IMR-90 (cell line): ENCODE results near the gene GOLT1A. TPM values are rescaled to one million over a fixed set of nuclear protein-coding genes. Genes with fewer than 3 reads are reported as not detected.

Experiments used
- ATAC-seq: fragments of 200-7000 bp; cut with Tn5 transposase; 2 replicates; pipeline ENCODE4 v1.9.1; 2020; ENCODE audit warnings: low read depth, mild to moderate bottlenecking, moderate library complexity
- BruUV-seq: library from RNA; stranded (reverse); fragments of 400-500 nt; replicated peaks from 2 replicates; lab custom pipeline; 2021; lab: Mats Ljungman, UMichigan
- CTCF ChIA-PET: fragments of 300-600 bp; formaldehyde crosslinking; extraction: SDS; loops from one replicate; lab custom pipeline; 2021; ENCODE audit warnings: antibody characterized with exemption; lab: Yijun Ruan, JAX
- POLR2A ChIA-PET: fragments of 300-600 bp; sonication (Branson Sonifier 250); formaldehyde crosslinking; loops from one replicate; lab custom pipeline; 2022; ENCODE audit warnings: antibody characterized with exemption; ENCODE audit not compliant: unreplicated experiment; lab: Charles Lee
- DNase-seq: peaks from one replicate; pipeline ENCODE4 v3.0.0; 2013
- H2AFZ ChIP-seq: replicated peaks from 2 replicates; pipeline ENCODE3; 2013; ENCODE audit warnings: low read length, mild to moderate bottlenecking; ENCODE audit not compliant: poor library complexity
- H2AK5ac ChIP-seq: 2 replicates; pipeline ENCODE4 v1.6.1; 2013; ENCODE audit warnings: low read depth, low read length, inconsistent platforms
- H2AK9ac ChIP-seq: replicated peaks from 2 replicates; pipeline ENCODE3; 2013; ENCODE audit warnings: mild to moderate bottlenecking, low read depth, low read length, moderate library complexity; ENCODE audit not compliant: poor library complexity
- H2BK120ac ChIP-seq: 2 replicates; pipeline ENCODE4 v1.6.1; 2013; ENCODE audit warnings: low read depth, low read length, inconsistent platforms
- H2BK15ac ChIP-seq: 3 replicates; pipeline ENCODE4 v1.6.1; 2013; ENCODE audit warnings: low read depth, low read length, inconsistent platforms
- H2BK20ac ChIP-seq: 2 replicates; pipeline ENCODE4 v1.6.1; 2013; ENCODE audit warnings: low read depth, mild to moderate bottlenecking, inconsistent platforms, low read length, moderate library complexity
- H2BK5ac ChIP-seq: 2 replicates; pipeline ENCODE4 v1.6.1; 2013; ENCODE audit warnings: mild to moderate bottlenecking, low read depth, low read length, inconsistent platforms; ENCODE audit not compliant: poor library complexity, severe bottlenecking
- H3K14ac ChIP-seq: replicated peaks from 2 replicates; pipeline ENCODE4 v1.6.1; 2013; ENCODE audit warnings: low read depth, low read length, inconsistent platforms
- H3K18ac ChIP-seq: 2 replicates; pipeline ENCODE4 v1.6.1; 2013; ENCODE audit warnings: low read depth, low read length, control low read depth
- H3K23ac ChIP-seq: 2 replicates; pipeline ENCODE4 v1.6.1; 2013; ENCODE audit warnings: low read depth, low read length, inconsistent platforms
- H3K27ac ChIP-seq: 2 replicates; pipeline ENCODE4 v1.5.1; 2013; ENCODE audit warnings: mild to moderate bottlenecking, control low read depth, low read length; ENCODE audit not compliant: insufficient read depth
- H3K27me3 ChIP-seq: 2 replicates; pipeline ENCODE4 v1.6.1; 2013; ENCODE audit warnings: low read length; ENCODE audit not compliant: control insufficient read depth, insufficient read depth
- H3K36me3 ChIP-seq: 2 replicates; pipeline ENCODE4 v1.6.1; 2013; ENCODE audit warnings: low read length, mixed read lengths; ENCODE audit not compliant: control insufficient read depth, insufficient read depth
- H3K4ac ChIP-seq: 2 replicates; pipeline ENCODE4 v1.6.1; 2013; ENCODE audit warnings: low read depth, low read length, inconsistent platforms
- H3K4me1 ChIP-seq: 2 replicates; pipeline ENCODE4 v1.6.1; 2013; ENCODE audit warnings: low read length, mixed read lengths; ENCODE audit not compliant: control insufficient read depth, insufficient read depth
- H3K4me2 ChIP-seq: 2 replicates; pipeline ENCODE4 v1.6.1; 2013; ENCODE audit warnings: low read depth, mild to moderate bottlenecking, control low read depth, low read length, moderate library complexity
- H3K4me3 ChIP-seq: 2 replicates; pipeline ENCODE4 v1.5.1; 2013; ENCODE audit warnings: low read depth, mild to moderate bottlenecking, control low read depth, low read length, moderate library complexity; ENCODE audit not compliant: insufficient read depth
- H3K56ac ChIP-seq: 2 replicates; pipeline ENCODE4 v1.6.1; 2013; ENCODE audit warnings: low read length, inconsistent platforms; ENCODE audit not compliant: insufficient read depth; ENCODE audit errors: extremely low read depth
- H3K79me1 ChIP-seq, 2 experiments: 2 replicates each; pipeline ENCODE4 v1.6.1; 2013; ENCODE audit warnings: low read length in 2 of 2, inconsistent platforms in 1 of 2, low read depth in 1 of 2
- H3K9ac ChIP-seq: 2 replicates; pipeline ENCODE4 v1.6.1; 2013; ENCODE audit warnings: low read depth, low read length, control low read depth
- H3K9me1 ChIP-seq: 2 replicates; pipeline ENCODE4 v1.6.1; 2013; ENCODE audit warnings: low read length, inconsistent platforms; ENCODE audit not compliant: insufficient read depth
- H3K9me3 ChIP-seq: 2 replicates; pipeline ENCODE4 v1.6.1; 2013; ENCODE audit warnings: low read length; ENCODE audit not compliant: control insufficient read depth, insufficient read depth
- H4K20me1 ChIP-seq: 2 replicates; pipeline ENCODE4 v1.6.1; 2013; ENCODE audit warnings: low read length, inconsistent platforms; ENCODE audit not compliant: insufficient read depth
- H4K5ac ChIP-seq: 2 replicates; pipeline ENCODE4 v1.6.1; 2013; ENCODE audit warnings: mild to moderate bottlenecking, low read depth, low read length, control low read depth
- H4K8ac ChIP-seq, 2 experiments: 2 replicates each; pipeline ENCODE4 v1.6.1; 2013; ENCODE audit warnings: low read depth in 2 of 2, low read length in 2 of 2, control low read depth in 1 of 2, inconsistent platforms in 1 of 2
- H4K91ac ChIP-seq: 2 replicates; pipeline ENCODE4 v1.6.1; 2013; ENCODE audit warnings: low read depth, low read length, inconsistent platforms; ENCODE audit not compliant: insufficient read depth
- RAD21 ChIP-seq: IDR thresholded peaks from 2 replicates; pipeline ENCODE4 v1.6.1; 2012; ENCODE audit warnings: low read length, improper control_type of control experiment
- WGBS, 2 experiments: methylation state at CpG; one replicate each; pipeline versions ENCODE4 v1.1.5 to v1.1.7; 2013; ENCODE audit warnings: missing lambda C conversion rate in 2 of 2; ENCODE audit not compliant: insufficient read length in 1 of 2; ENCODE audit errors: extremely low coverage in 2 of 2; 5-methylcytosine and 5-hydroxymethylcytosine counted together
- dilution Hi-C: fragments of 300-500 bp; cut with HindIII; formaldehyde crosslinking; loops from one replicate; pipeline ENCODE4 v1.14.3; 2018; ENCODE audit warnings: low sequenced_read_pairs; ENCODE audit not compliant: unreplicated experiment
- in situ Hi-C: fragments of 300-500 bp; cut with MboI; formaldehyde crosslinking; loops from 3 replicates; pipeline ENCODE4 v1.14.3; 2019; ENCODE audit warnings: low sequenced_read_pairs, inconsistent platforms, mixed read lengths
- intact Hi-C: fragments of 100-400 bp; cut with micrococcal nuclease; formaldehyde crosslinking; loops from 2 replicates; pipeline ENCODE4 v1.10.0; 2022
- polyA plus RNA-seq, 3 experiments: library from polyadenylated mRNA; depleted of rRNA; stranded (reverse); fragments of >200 nt; gene quantifications; 2 replicates each; pipeline ENCODE4 v1.2.3, GENCODE V29; 2012; ENCODE audit warnings: low replicate concordance in 1 of 3
- total RNA-seq: library from RNA; depleted of rRNA; stranded (reverse); fragments of >200 nt; gene quantifications from 2 replicates; pipeline ENCODE4 v1.2.3, GENCODE V29; 2012
- TF ChIP-seq, protein P1 (sequence below): conservative IDR thresholded peaks from 2 replicates; pipeline ENCODE4 v1.5.1; 2012; ENCODE audit warnings: mild to moderate bottlenecking, low read depth, low read length, improper control_type of control experiment

Gene GOLT1A
- total and polyA plus RNA-seq, 2 of the 4 experiments (the other 2 are of a cell fraction) = 0.32 TPM; not detected in 1

DNA sequence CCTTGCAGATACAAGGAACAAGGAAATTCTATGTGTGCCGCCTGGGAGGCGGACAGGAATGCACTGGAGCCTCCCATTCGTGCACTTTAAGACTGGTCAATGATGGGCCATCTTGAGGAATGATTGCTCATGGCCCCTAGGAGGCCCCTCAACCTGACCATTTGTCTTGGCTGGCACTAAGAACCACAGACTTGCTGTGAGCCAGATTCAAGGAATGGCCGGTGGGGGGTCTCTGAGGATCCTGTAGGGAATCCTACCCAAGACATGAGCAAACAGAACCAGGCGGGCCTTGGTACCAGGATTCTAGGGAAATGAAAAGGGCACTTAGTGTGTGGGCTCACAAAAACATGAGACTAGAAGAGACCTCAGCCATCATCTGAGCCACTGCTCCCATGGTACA lies 28.1 kb upstream of the GOLT1A start:
- Histone ChIP-seq H3K4ac (no peak overlapping the region), H3K18ac (no peak overlapping the region), H4K5ac (no peak overlapping the region), H2AK5ac (no peak overlapping the region), H4K8ac (no peak overlapping the region), H3K79me1 (no peaks in the 10 kb centered on the region), H3K56ac (no peak overlapping the region), H2AK9ac (no peak overlapping the region), H3K27me3 (no peaks in the 10 kb centered on the region), H2BK120ac (no peak overlapping the region), H2AFZ (no peak overlapping the region), H3K23ac (no peak overlapping the region), H2BK20ac (no peak overlapping the region), H2BK15ac (no peak overlapping the region), H3K4me1 (no peaks in the 10 kb centered on the region), H3K14ac (no peak overlapping the region), H3K9ac (no peak overlapping the region), H3K9me3 (no peaks in the 10 kb centered on the region), H2BK5ac (no peak overlapping the region), H3K36me3 (peaks cover 11% of the 10 kb centered on the region), H4K20me1 (no peaks in the 10 kb centered on the region), H3K4me3 (no peak overlapping the region), H3K9me1 (no peaks in the 10 kb centered on the region), H4K91ac (no peak overlapping the region), H3K4me2 (no peak overlapping the region), H3K27ac (no peak overlapping the region)
- TF ChIP-seq, protein P1, sequence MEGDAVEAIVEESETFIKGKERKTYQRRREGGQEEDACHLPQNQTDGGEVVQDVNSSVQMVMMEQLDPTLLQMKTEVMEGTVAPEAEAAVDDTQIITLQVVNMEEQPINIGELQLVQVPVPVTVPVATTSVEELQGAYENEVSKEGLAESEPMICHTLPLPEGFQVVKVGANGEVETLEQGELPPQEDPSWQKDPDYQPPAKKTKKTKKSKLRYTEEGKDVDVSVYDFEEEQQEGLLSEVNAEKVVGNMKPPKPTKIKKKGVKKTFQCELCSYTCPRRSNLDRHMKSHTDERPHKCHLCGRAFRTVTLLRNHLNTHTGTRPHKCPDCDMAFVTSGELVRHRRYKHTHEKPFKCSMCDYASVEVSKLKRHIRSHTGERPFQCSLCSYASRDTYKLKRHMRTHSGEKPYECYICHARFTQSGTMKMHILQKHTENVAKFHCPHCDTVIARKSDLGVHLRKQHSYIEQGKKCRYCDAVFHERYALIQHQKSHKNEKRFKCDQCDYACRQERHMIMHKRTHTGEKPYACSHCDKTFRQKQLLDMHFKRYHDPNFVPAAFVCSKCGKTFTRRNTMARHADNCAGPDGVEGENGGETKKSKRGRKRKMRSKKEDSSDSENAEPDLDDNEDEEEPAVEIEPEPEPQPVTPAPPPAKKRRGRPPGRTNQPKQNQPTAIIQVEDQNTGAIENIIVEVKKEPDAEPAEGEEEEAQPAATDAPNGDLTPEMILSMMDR = no peak
- no peak for TF ChIP-seq RAD21
- no peak for DNase-seq
- no peak for ATAC-seq
- WGBS, 2 experiments = 92% methylated on average over 3 of the region's 5 CpGs; no CpG with 5 or more reads in 1 of the 2 experiments
- dilution Hi-C loops = no loop called here
- ChIA-PET CTCF (interaction anchor here (1.1 kb wide), 1 partner anchor 35 kb away, joined by 4 read pairs; no protein-coding TSS in a partner anchor), POLR2A (no interaction called here)
- no TSS peak for BruUV-seq
- intact Hi-C loops = no loop called here
- in situ Hi-C loops = no loop called here
